HepG2 (cell line): Measurements from ENCODE around the gene LITAF. TPM values are rescaled to one million over a fixed set of nuclear protein-coding genes. Genes with fewer than 3 reads are reported as not detected.

ENCODE experiments used
- ATAC-seq: fragments of 200-7000 bp; cut with Tn5 transposase; 3 replicates; pipeline ENCODE4 v1.9.1; 2020; ENCODE audit warnings: mild to moderate bottlenecking, moderate library complexity
- BruUV-seq: library from RNA; stranded (reverse); fragments of 400-500 nt; replicated peaks from 2 replicates; lab custom pipeline; 2021; lab: Mats Ljungman, UMichigan
- CTCF ChIA-PET: fragments of 300-600 bp; formaldehyde crosslinking; extraction: SDS; loops from one replicate; lab custom pipeline; 2021; ENCODE audit warnings: low total read pairs, inconsistent platforms, low intra/inter-chr PET ratio; lab: Yijun Ruan, JAX
- POLR2A ChIA-PET: fragments of 350-600 bp; sonication (Branson Sonifier 250); formaldehyde crosslinking; loops from one replicate; lab custom pipeline; 2020; ENCODE audit warnings: antibody characterized with exemption, inconsistent platforms; lab: Yijun Ruan, JAX
- DNase-seq: peaks from one replicate; pipeline ENCODE4 v3.0.0-alpha.2; 2015; ENCODE audit warnings: low spot score
- FAIRE-seq: peaks from 3 replicates; lab custom pipeline; 2011; peaks lifted over from hg19 to GRCh38; lab: Jason Lieb, UNC
- H2AFZ ChIP-seq: one replicate; pipeline ENCODE4 v1.6.1; 2011; ENCODE audit warnings: low read length, inconsistent platforms
- H3K27ac ChIP-seq: fragments of 300-600 bp; 3 replicates; pipeline ENCODE4 v1.8.0; 2011; ENCODE audit warnings: mixed run types, mild to moderate bottlenecking, mixed read lengths, low read length, inconsistent platforms; ENCODE audit not compliant: insufficient read depth; ENCODE audit errors: extremely low read length
- H3K27me3 ChIP-seq, 2 experiments: fragments of 200-600 bp in 1 of 2; 2 replicates in 1 of 2; 3 replicates in 1 of 2; pipeline versions ENCODE4 v1.6.0 to v1.8.0; 2011; ENCODE audit warnings: low read length in 2 of 2, mild to moderate bottlenecking in 2 of 2, moderate library complexity in 2 of 2, inconsistent platforms in 1 of 2; ENCODE audit not compliant: insufficient read depth in 2 of 2, control insufficient read depth in 1 of 2
- H3K36me3 ChIP-seq, 2 experiments: fragments of 200-600 bp in 1 of 2; replicated peaks in 1 of 2; 2 replicates in 1 of 2; 3 replicates in 1 of 2; pipeline versions ENCODE4 v1.5.1 to v1.8.0; 2011; ENCODE audit warnings: low read length in 2 of 2, inconsistent platforms in 1 of 2; ENCODE audit not compliant: insufficient read depth in 2 of 2, control insufficient read depth in 1 of 2
- H3K4me1 ChIP-seq: 2 replicates; pipeline ENCODE4 v1.5.1; 2012; ENCODE audit warnings: low read length, inconsistent platforms; ENCODE audit not compliant: insufficient read depth
- H3K4me2 ChIP-seq: 2 replicates; pipeline ENCODE4 v1.6.0; 2011; ENCODE audit warnings: low read depth, low read length, inconsistent platforms
- H3K4me3 ChIP-seq, 3 experiments: fragments of 200-600 bp in 1 of 3; sonication (generic), shearing (Covaris generic) in 1 of 3; replicated peaks in 1 of 3; 2 replicates each; pipeline ENCODE4 v1.5.1; 2011 to 2016; ENCODE audit warnings: low read length in 3 of 3, inconsistent platforms in 2 of 3, low read depth in 2 of 3, mild to moderate bottlenecking in 2 of 3, control low read depth in 1 of 3, mixed read lengths in 1 of 3; ENCODE audit not compliant: insufficient read depth in 1 of 3
- H3K79me2 ChIP-seq: one replicate; pipeline ENCODE4 v1.6.1; 2011; ENCODE audit warnings: low read length, inconsistent platforms; ENCODE audit not compliant: insufficient read depth
- H3K9ac ChIP-seq: 2 replicates; pipeline ENCODE4 v1.6.0; 2011; ENCODE audit warnings: mild to moderate bottlenecking, low read depth, low read length, inconsistent platforms; ENCODE audit not compliant: insufficient read depth
- H3K9me3 ChIP-seq: 2 replicates; pipeline ENCODE4 v1.5.1; 2012; ENCODE audit warnings: mild to moderate bottlenecking, low read length
- H4K20me1 ChIP-seq: 2 replicates; pipeline ENCODE4 v1.6.0; 2011; ENCODE audit warnings: inconsistent platforms, mild to moderate bottlenecking, low read length, moderate library complexity; ENCODE audit not compliant: insufficient read depth
- ARNT ChIP-seq: fragments of 450-650 bp; IDR thresholded peaks from 2 replicates; pipeline ENCODE4 v1.6.1; 2017
- HCFC1 ChIP-seq: fragments of 150-350 bp; IDR thresholded peaks from 2 replicates; pipeline ENCODE4 v1.6.1; 2014; ENCODE audit warnings: low read depth, low read length
- HIVEP1 ChIP-seq: sonication (generic); formaldehyde crosslinking; IDR thresholded peaks from 2 replicates; pipeline ENCODE4 v1.4.0; 2020; ENCODE audit warnings: mild to moderate bottlenecking, missing genetic modification reagents
- HNF4A ChIP-seq: sonication (generic); formaldehyde crosslinking; IDR thresholded peaks from 2 replicates; pipeline ENCODE4 v1.4.0; 2020; ENCODE audit warnings: missing genetic modification reagents
- HOXD1 ChIP-seq: sonication (generic); formaldehyde crosslinking; IDR thresholded peaks from 2 replicates; pipeline ENCODE4 v1.5.0; 2020; ENCODE audit warnings: missing genetic modification reagents
- IRF2 ChIP-seq: IDR thresholded peaks from 2 replicates; pipeline ENCODE4 v1.6.1; 2018; ENCODE audit warnings: missing genetic modification reagents, missing compliant biosample characterization
- JUND ChIP-seq: sonication (generic); formaldehyde crosslinking; IDR thresholded peaks from 2 replicates; pipeline ENCODE4 v1.8.0; 2022; ENCODE audit warnings: mild to moderate bottlenecking, missing genetic modification reagents
- MNT ChIP-seq: fragments of 450-650 bp; IDR thresholded peaks from 2 replicates; pipeline ENCODE4 v1.6.1; 2016
- SAP130 ChIP-seq: IDR thresholded peaks from 2 replicates; pipeline ENCODE4 v1.6.1; 2016; ENCODE audit warnings: low read depth
- SNAI1 ChIP-seq: sonication (generic); formaldehyde crosslinking; IDR thresholded peaks from 2 replicates; pipeline ENCODE4 v1.5.0; 2020; ENCODE audit warnings: mild to moderate bottlenecking, missing genetic modification reagents, borderline replicate concordance
- SNAPC2 ChIP-seq: sonication (generic); formaldehyde crosslinking; IDR thresholded peaks from 2 replicates; pipeline ENCODE4 v1.8.1; 2022; ENCODE audit warnings: mild to moderate bottlenecking, missing genetic modification reagents
- SP4 ChIP-seq: sonication (generic); formaldehyde crosslinking; IDR thresholded peaks from 2 replicates; pipeline ENCODE4 v1.8.1; 2023; ENCODE audit warnings: mild to moderate bottlenecking, missing genetic modification reagents
- SRSF1 ChIP-seq: fragments of 200-400 bp; formaldehyde crosslinking; optimal IDR thresholded peaks from 2 replicates; pipeline ENCODE3; 2017; ENCODE audit warnings: mild to moderate bottlenecking, low read depth, low read length, moderate library complexity
- ZNF10 ChIP-seq: sonication (generic); formaldehyde crosslinking; IDR thresholded peaks from 2 replicates; pipeline ENCODE4 v1.4.0; 2020; ENCODE audit warnings: mild to moderate bottlenecking, low read depth, missing genetic modification reagents, borderline replicate concordance
- ZNF207 ChIP-seq: fragments of 450-650 bp; IDR thresholded peaks from 2 replicates; pipeline ENCODE4 v1.6.1; 2016; ENCODE audit warnings: antibody characterized with exemption, borderline replicate concordance
- ZNF383 ChIP-seq: sonication (generic); formaldehyde crosslinking; IDR thresholded peaks from 2 replicates; pipeline ENCODE4 v1.4.0; 2020; ENCODE audit warnings: missing genetic modification reagents, mild to moderate bottlenecking, borderline replicate concordance
- ZNF446 ChIP-seq: sonication (generic); formaldehyde crosslinking; IDR thresholded peaks from 2 replicates; pipeline ENCODE4 v1.5.0; 2020; ENCODE audit warnings: mild to moderate bottlenecking, missing genetic modification reagents
- ZNF687 ChIP-seq: sonication (generic); formaldehyde crosslinking; IDR thresholded peaks from 2 replicates; pipeline ENCODE4 v1.5.1; 2020; ENCODE audit warnings: mild to moderate bottlenecking, missing genetic modification reagents, moderate library complexity
- WGBS: methylation state at CpG from one replicate; pipeline ENCODE4 v1.1.6; 2017; ENCODE audit warnings: low lambda C conversion rate; 5-methylcytosine and 5-hydroxymethylcytosine counted together
- in situ Hi-C: cut with HindIII; loops from 2 replicates; pipeline ENCODE4 v1.10.0; 2017; ENCODE audit warnings: low pct_unique_long_range_greater_than_20kb; ENCODE audit not compliant: extremely low pct_ligation_motif_present
- intact Hi-C: fragments of 100-400 bp; cut with micrococcal nuclease; formaldehyde crosslinking; loops from one replicate; pipeline ENCODE4 v1.10.0; 2022; ENCODE audit not compliant: unreplicated experiment
- polyA plus RNA-seq, 8 experiments: library from polyadenylated mRNA; depleted of rRNA in 3 of 8; stranded (reverse) in 7 of 8; unstranded in 1 of 8; fragments of >200 nt; fragmentation: Illumina TruSeq in 4 of 8; extraction: Trizol in 4 of 8; gene quantifications; 2 replicates each; pipeline versions ENCODE4 v1.2.1 to v1.2.3, GENCODE V29; 2011 to 2016; ENCODE audit warnings: low read depth in 4 of 8, missing spikeins in 1 of 8, mixed read lengths in 1 of 8; ENCODE audit not compliant: insufficient read depth in 1 of 8
- total RNA-seq, 5 experiments: library from RNA; depleted of rRNA; stranded (reverse); fragments of >200 nt; fragmentation: Illumina TruSeq; extraction: Trizol; gene quantifications; 2 replicates each; pipeline ENCODE4 v1.2.3, GENCODE V29; 2016; ENCODE audit warnings: low read depth in 1 of 5

Gene LITAF
- total and polyA plus RNA-seq, 2 of the 13 experiments (the other 11 are each of a cell fraction or from before 2014, with no cell fraction given) = 80.1 to 141 TPM

GRCh38 chr16:11539641-11540050 is 47.1 kb downstream of the LITAF start:
- Histone ChIP-seq H3K27ac (no peak overlapping the region), H3K36me3 (no peaks in the 10 kb centered on the region), H3K4me1 (peaks cover 17% of the 10 kb centered on the region), H3K79me2 (no peaks in the 10 kb centered on the region), H3K9ac (no peak overlapping the region), H3K4me3 (no peak overlapping the region), H3K27me3 (no peaks in the 10 kb centered on the region; a peak in 2 of 5 replicates), H3K4me2 (no peak overlapping the region), H2AFZ (no peak overlapping the region), H3K9me3 (no peaks in the 10 kb centered on the region), H4K20me1 (no peaks in the 10 kb centered on the region)
- WGBS = 47% methylated on average over 4 of the region's 4 CpGs
- ATAC-seq = no peak
- intact Hi-C loops (no loop called here), in situ Hi-C loops (loop anchor here (10.0 kb wide), 1 partner anchor 275 kb away; no protein-coding TSS in a partner anchor)
- no peak for DNase-seq
- no TSS peak for BruUV-seq
- CTCF ChIA-PET = no interaction called here
- POLR2A ChIA-PET = no interaction called here
- peak; percentile 30 for FAIRE-seq
- TF ChIP-seq HNF4A (CRISPR knock-in tag) (no peak), HIVEP1 (CRISPR knock-in tag) (no peak), ZNF207 (no peak), SNAI1 (CRISPR knock-in tag) (no peak), IRF2 (no peak), ZNF383 (no peak), ZNF10 (CRISPR knock-in tag) (no peak), MNT (no peak), HCFC1 (no peak), HOXD1 (CRISPR knock-in tag) (no peak), ZNF446 (CRISPR knock-in tag) (no peak), ARNT (no peak), SRSF1 (no peak), JUND (CRISPR knock-in tag) (no peak), SP4 (no peak), SNAPC2 (no peak), ZNF687 (no peak), SAP130 (CRISPR knock-in tag) (no peak)
